Mucosa of descending colon (tissue), 3 donors: ENCODE measurements around the gene TRNAU1AP. TPM values are rescaled to one million over a fixed set of nuclear protein-coding genes. Genes with fewer than 3 reads are reported as not detected.
"Not testable (repeated sequence)": the region's sequence is repeated elsewhere in the genome, so short reads cannot be mapped to it uniquely, and the experiment has no call there.

Experiments used
- ATAC-seq: fragments of 200-7000 bp; cut with Tn5 transposase; one replicate; pipeline ENCODE4 v1.9.1; 2020; ENCODE audit warnings: mild to moderate bottlenecking, moderate library complexity
- DNase-seq, 3 donors: peaks; one replicate each; pipeline ENCODE4 v3.0.0-alpha.2; 2020
- H3K36me3 ChIP-seq: fragments of 200-600 bp; one replicate; pipeline ENCODE4 v1.8.0; 2021; ENCODE audit warnings: low read depth, mild to moderate bottlenecking
- H3K4me1 ChIP-seq: fragments of 200-600 bp; one replicate; pipeline ENCODE4 v1.8.0; 2021; ENCODE audit warnings: low read depth, mild to moderate bottlenecking
- H3K4me3 ChIP-seq: fragments of 200-600 bp; one replicate; pipeline ENCODE4 v1.8.0; 2021; ENCODE audit warnings: mild to moderate bottlenecking
- H3K9me3 ChIP-seq: fragments of 200-600 bp; one replicate; pipeline ENCODE4 v1.8.0; 2021; ENCODE audit warnings: mild to moderate bottlenecking
- CTCF ChIP-seq: fragments of 200-600 bp; IDR thresholded peaks from one replicate; pipeline ENCODE4 v1.8.0; 2022; ENCODE audit warnings: antibody characterized with exemption, mild to moderate bottlenecking
- intact Hi-C, 2 donors: fragments of 100-400 bp; cut with DNase I in 1 of 2; cut with micrococcal nuclease in 1 of 2; formaldehyde crosslinking; loops; one replicate each; pipeline versions ENCODE4 v1.11.0 to v1.11.1; 2022; cut with DNase I, micrococcal nuclease
- total RNA-seq, 3 donors: library from RNA; stranded (reverse); fragmentation: NEBNext Ultra II Directional in 2 of 3; extraction: Animal tissue kit (Norgen Biotek cat#: 25700) in 2 of 3; gene quantifications; one replicate each; pipeline versions ENCODE4 v1.2.1 to v1.2.4, GENCODE V29; 2021 to 2023
- donor health status: DM: no; HTN: no; CAD: no; lungs with moderate emphysema.
- donor health status: DM: no; HTN: no; CAD: no.
- donor health status: DM: no; HTN: yes; CAD: no.

The TRNAU1AP gene
- total RNA-seq, 3 donors from 2014 or later: 13.1 to 20.9 (median 16.0) TPM

- peaks cover 41% of the 10 kb centered on the region for H3K4me1 ChIP-seq
These were observed 40.8 kb upstream of the TRNAU1AP start for GRCh38 chr1:28512058-28512611.

GRCh38 chr1:28514445-28514933, 38.4 kb upstream of the TRNAU1AP start:
- intact Hi-C loops: loop anchor here in 1 of 2 donors (10.0 kb wide), 1 partner anchor 90 kb away; no protein-coding TSS in a partner anchor
- ATAC-seq, H3K36me3 ChIP-seq, H3K4me3 ChIP-seq, H3K9me3 ChIP-seq, DNase-seq: not testable (repeated sequence)
- H3K4me1 ChIP-seq: peaks cover 26% of the 10 kb centered on the region

More at GRCh38 chr1:28512058-28512611, 40.8 kb upstream of the TRNAU1AP start:
- Histone ChIP-seq H3K36me3 (peaks cover 6% of the 10 kb centered on the region), H3K4me3 (no peak overlapping the region), H3K9me3 (no peaks in the 10 kb centered on the region)
- ATAC-seq: no peak
- no peak for DNase-seq
- intact Hi-C loops: loop anchor here in 1 of 2 donors (10.0 kb wide), 1 partner anchor 93 kb away; no protein-coding TSS in a partner anchor
- TF ChIP-seq CTCF: no peak

- H3K36me3 ChIP-seq: no peaks in the 10 kb centered on the region
- intact Hi-C loops: loop anchor here in 1 of 2 donors (10.0 kb wide), 1 partner anchor 88 kb away; no protein-coding TSS in a partner anchor
- TF ChIP-seq CTCF: no peak
- peaks cover 13% of the 10 kb centered on the region for H3K4me1 ChIP-seq
- no peaks in the 10 kb centered on the region for H3K9me3 ChIP-seq
- DNase-seq (no peak), ATAC-seq (no peak)
- no peak overlapping the region for H3K4me3 ChIP-seq
These were observed 36.3 kb upstream of the TRNAU1AP start for GRCh38 chr1:28516518-28516956.

- no peak for TF ChIP-seq CTCF
- Histone ChIP-seq H3K36me3 (no peaks in the 10 kb centered on the region), H3K9me3 (no peaks in the 10 kb centered on the region), H3K4me3 (no peak overlapping the region), H3K4me1 (peaks cover 11% of the 10 kb centered on the region)
- intact Hi-C loops: loop anchor here in 1 of 2 donors (10.0 kb wide), 1 partner anchor 87 kb away; no protein-coding TSS in a partner anchor
- DNase-seq: no peak
- ATAC-seq: peak; percentile 1
These were observed 35.3 kb upstream of the TRNAU1AP start for GRCh38 chr1:28517649-28517999.

- DNase-seq: peak; percentile 93 to 95 (median 94)
- Histone ChIP-seq H3K36me3 (no peaks in the 10 kb centered on the region), H3K4me1 (peaks cover 11% of the 10 kb centered on the region), H3K9me3 (no peaks in the 10 kb centered on the region), H3K4me3 (peak overlapping the region; percentile 54)
- intact Hi-C loops: loop anchor here in 1 of 2 donors (10.0 kb wide), 1 partner anchor 87 kb away; no protein-coding TSS in a partner anchor
- ATAC-seq: peak; percentile 95
- peak; percentile 99 for TF ChIP-seq CTCF
These were observed 34.7 kb upstream of the TRNAU1AP start for GRCh38 chr1:28518000-28518744.
